Liver (tissue), 9 donors: ENCODE measurements around the gene IQCH. TPM values are rescaled to one million over a fixed set of nuclear protein-coding genes. Genes with fewer than 3 reads are reported as not detected.

Experiments used
- DNase-seq: peaks from one replicate; pipeline ENCODE4 v3.0.0-alpha.2; 2017; ENCODE audit warnings: low spot score
- H3K27ac ChIP-seq, 2 donors: one replicate each; pipeline ENCODE4 v1.7.0; 2013; ENCODE audit warnings: inconsistent platforms in 2 of 2, low read length in 2 of 2, control low read depth in 1 of 2, low read depth in 1 of 2, mild to moderate bottlenecking in 1 of 2
- H3K27me3 ChIP-seq, 4 donors: one replicate each; pipeline versions ENCODE4 v1.6.1 to v1.7.0; 2013; ENCODE audit warnings: low read length in 3 of 4, inconsistent platforms in 1 of 4, mild to moderate bottlenecking in 1 of 4, moderate library complexity in 1 of 4; ENCODE audit not compliant: control insufficient read depth in 4 of 4, insufficient read depth in 4 of 4
- H3K36me3 ChIP-seq, 4 donors: one replicate each; pipeline versions ENCODE4 v1.6.1 to v1.7.0; 2013; ENCODE audit warnings: low read length in 3 of 4, mild to moderate bottlenecking in 3 of 4, low read depth in 1 of 4, moderate library complexity in 1 of 4; ENCODE audit not compliant: control insufficient read depth in 4 of 4, insufficient read depth in 3 of 4
- H3K4me1 ChIP-seq, 4 donors: one replicate each; pipeline versions ENCODE4 v1.6.1 to v1.7.0; 2013; ENCODE audit warnings: low read length in 3 of 4, mild to moderate bottlenecking in 3 of 4, moderate library complexity in 1 of 4; ENCODE audit not compliant: control insufficient read depth in 4 of 4, insufficient read depth in 4 of 4
- H3K4me3 ChIP-seq, 3 donors: one replicate each; pipeline versions ENCODE4 v1.6.1 to v1.7.0; 2013; ENCODE audit warnings: low read length in 3 of 3, control low read depth in 1 of 3, low read depth in 1 of 3, mild to moderate bottlenecking in 1 of 3
- H3K9ac ChIP-seq, 2 donors: one replicate each; pipeline ENCODE4 v1.7.0; 2013; ENCODE audit warnings: low read length in 2 of 2, mild to moderate bottlenecking in 2 of 2, moderate library complexity in 2 of 2, control low read depth in 1 of 2, low read depth in 1 of 2
- H3K9me3 ChIP-seq, 4 donors: one replicate each; pipeline versions ENCODE4 v1.6.1 to v1.7.0; 2013; ENCODE audit warnings: low read length in 3 of 4; ENCODE audit not compliant: control insufficient read depth in 4 of 4
- EGR1 ChIP-seq, 2 donors: IDR thresholded peaks; 2 replicates each; pipeline ENCODE4 v1.6.1; 2016 to 2018; ENCODE audit warnings: antibody characterized with exemption in 2 of 2, low read depth in 2 of 2
- FOXA1 ChIP-seq: IDR thresholded peaks from 2 replicates; pipeline ENCODE4 v1.6.1; 2016; ENCODE audit warnings: antibody characterized with exemption
- GABPA ChIP-seq, 2 donors: IDR thresholded peaks in 1 of 2; conservative IDR thresholded peaks in 1 of 2; 2 replicates each; pipeline ENCODE4 v1.6.1; 2016; ENCODE audit warnings: antibody characterized with exemption in 2 of 2, mild to moderate bottlenecking in 1 of 2, moderate library complexity in 1 of 2
- JUND ChIP-seq, 2 donors: IDR thresholded peaks; 2 replicates each; pipeline ENCODE4 v1.6.1; 2016; ENCODE audit warnings: antibody characterized with exemption in 2 of 2
- NR2F2 ChIP-seq: IDR thresholded peaks from 2 replicates; pipeline ENCODE4 v1.6.1; 2016; ENCODE audit warnings: antibody characterized with exemption
- RAD21 ChIP-seq, 2 donors: IDR thresholded peaks; 2 replicates each; pipeline ENCODE4 v1.6.1; 2016; ENCODE audit warnings: antibody characterized with exemption in 2 of 2, mild to moderate bottlenecking in 2 of 2
- SP1 ChIP-seq: IDR thresholded peaks from 2 replicates; pipeline ENCODE4 v1.6.1; 2018; ENCODE audit warnings: antibody characterized with exemption, mild to moderate bottlenecking
- TAF1 ChIP-seq: conservative IDR thresholded peaks from 2 replicates; pipeline ENCODE4 v1.6.1; 2016; ENCODE audit warnings: antibody characterized with exemption, mild to moderate bottlenecking
- YY1 ChIP-seq: IDR thresholded peaks from 2 replicates; pipeline ENCODE4 v1.6.1; 2016; ENCODE audit warnings: antibody characterized with exemption, mild to moderate bottlenecking
- WGBS: extraction: QIAGEN DNeasy Blood & Tissue Kit; methylation state at CpG from one replicate; pipeline ENCODE4 v1.1.7; 2013; 5-methylcytosine and 5-hydroxymethylcytosine counted together
- polyA plus RNA-seq, 2 donors: library from polyadenylated mRNA; stranded (reverse) in 1 of 2; unstranded in 1 of 2; fragments of 200-250 nt in 1 of 2; fragments of >200 nt in 1 of 2; fragmentation: Nextera tagmentation in 1 of 2; extraction: Ambion mirVana in 1 of 2; gene quantifications; one replicate each; pipeline versions ENCODE4 v1.2.1 to v1.2.3, GENCODE V29; 2013 to 2015
- total RNA-seq, 2 donors: library from RNA; depleted of rRNA; stranded (reverse); fragments of >200 nt; gene quantifications; one replicate each; pipeline ENCODE4 v1.2.3, GENCODE V29; 2014
- TF ChIP-seq, protein P1 (sequence below): IDR thresholded peaks from 2 replicates; pipeline ENCODE4 v1.6.1; 2016; ENCODE audit warnings: antibody characterized with exemption, mild to moderate bottlenecking
- TF ChIP-seq, protein P2 (sequence below): fragments of 150-350 bp; IDR thresholded peaks from 2 replicates; pipeline ENCODE4 v1.5.1; 2017; ENCODE audit warnings: improper control_type of control experiment, low read depth, low read length; ENCODE audit not compliant: missing input control
- TF ChIP-seq, protein P3 (sequence below): IDR thresholded peaks from 2 replicates; pipeline ENCODE4 v1.6.1; 2016; ENCODE audit warnings: antibody characterized with exemption
- TF ChIP-seq, protein P4 (sequence below): IDR thresholded peaks from 2 replicates; pipeline ENCODE4 v1.6.1; 2016; ENCODE audit warnings: antibody characterized with exemption
- donor health status: healthy.
- donor health status: healthy.
- donor health status: healthy.
- donor health status: healthy.
- donor health status: healthy.

The IQCH gene
- total and polyA plus RNA-seq, 4 donors, result 0.23 to 1.6 (median 0.86) TPM

DNA sequence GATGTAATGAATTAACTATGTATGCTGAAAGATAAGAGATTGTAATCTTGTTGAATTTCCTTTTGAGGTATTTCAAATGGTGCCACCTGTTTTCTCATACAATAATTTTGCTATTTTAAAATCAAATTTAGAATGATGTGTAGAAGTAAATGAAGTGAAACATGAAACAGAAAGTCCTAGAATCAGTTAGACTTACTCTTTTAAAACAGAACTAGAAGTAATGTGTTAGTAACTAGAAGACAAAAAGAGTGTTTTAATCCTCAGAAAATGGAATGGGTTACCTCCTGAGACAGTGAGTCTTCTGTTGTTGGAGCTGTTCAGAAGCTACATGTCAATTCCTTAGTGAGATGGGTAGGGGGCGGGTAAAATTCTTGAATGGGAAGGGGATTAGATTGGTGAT, 279.8 kb downstream of the IQCH start (continued):
- TF ChIP-seq JUND (IDR thresholded peaks at IDR 0.05), result no peak

DNA sequence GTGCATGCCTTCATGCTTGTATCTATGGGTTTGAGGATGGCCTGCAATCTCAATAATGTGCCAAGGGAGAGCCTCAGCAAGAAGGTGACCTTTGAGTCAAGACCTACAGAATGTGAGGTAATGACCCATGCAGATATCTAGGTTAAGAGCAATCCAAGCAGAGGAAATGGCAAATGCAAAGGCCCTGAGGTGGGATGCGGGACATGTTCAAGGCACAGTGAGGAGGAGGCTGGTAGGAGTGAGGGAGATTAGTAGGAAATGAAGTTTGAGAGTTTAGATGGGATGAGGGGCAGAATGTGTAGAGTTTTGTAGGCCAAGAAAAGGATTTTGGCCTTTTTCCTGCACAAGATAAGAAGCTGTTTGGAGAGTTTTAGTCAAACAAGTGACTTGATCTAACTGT, 283.2 kb downstream of the IQCH start:
- no peaks in the 10 kb centered on the region for H3K27me3 ChIP-seq
- no peak for DNase-seq
- no peak overlapping the region for H3K27ac ChIP-seq
- no peaks in the 10 kb centered on the region for H3K9me3 ChIP-seq
- H3K36me3 ChIP-seq, result no peaks in the 10 kb centered on the region
- WGBS, result 95% methylated on average over 1 of the region's 1 CpG
- peaks cover 0 to 2% (median 0%) of the 10 kb centered on the region in 4 donors for H3K4me1 ChIP-seq
- no peak overlapping the region for H3K4me3 ChIP-seq
- no peak overlapping the region for H3K9ac ChIP-seq
- TF ChIP-seq, protein P1, sequence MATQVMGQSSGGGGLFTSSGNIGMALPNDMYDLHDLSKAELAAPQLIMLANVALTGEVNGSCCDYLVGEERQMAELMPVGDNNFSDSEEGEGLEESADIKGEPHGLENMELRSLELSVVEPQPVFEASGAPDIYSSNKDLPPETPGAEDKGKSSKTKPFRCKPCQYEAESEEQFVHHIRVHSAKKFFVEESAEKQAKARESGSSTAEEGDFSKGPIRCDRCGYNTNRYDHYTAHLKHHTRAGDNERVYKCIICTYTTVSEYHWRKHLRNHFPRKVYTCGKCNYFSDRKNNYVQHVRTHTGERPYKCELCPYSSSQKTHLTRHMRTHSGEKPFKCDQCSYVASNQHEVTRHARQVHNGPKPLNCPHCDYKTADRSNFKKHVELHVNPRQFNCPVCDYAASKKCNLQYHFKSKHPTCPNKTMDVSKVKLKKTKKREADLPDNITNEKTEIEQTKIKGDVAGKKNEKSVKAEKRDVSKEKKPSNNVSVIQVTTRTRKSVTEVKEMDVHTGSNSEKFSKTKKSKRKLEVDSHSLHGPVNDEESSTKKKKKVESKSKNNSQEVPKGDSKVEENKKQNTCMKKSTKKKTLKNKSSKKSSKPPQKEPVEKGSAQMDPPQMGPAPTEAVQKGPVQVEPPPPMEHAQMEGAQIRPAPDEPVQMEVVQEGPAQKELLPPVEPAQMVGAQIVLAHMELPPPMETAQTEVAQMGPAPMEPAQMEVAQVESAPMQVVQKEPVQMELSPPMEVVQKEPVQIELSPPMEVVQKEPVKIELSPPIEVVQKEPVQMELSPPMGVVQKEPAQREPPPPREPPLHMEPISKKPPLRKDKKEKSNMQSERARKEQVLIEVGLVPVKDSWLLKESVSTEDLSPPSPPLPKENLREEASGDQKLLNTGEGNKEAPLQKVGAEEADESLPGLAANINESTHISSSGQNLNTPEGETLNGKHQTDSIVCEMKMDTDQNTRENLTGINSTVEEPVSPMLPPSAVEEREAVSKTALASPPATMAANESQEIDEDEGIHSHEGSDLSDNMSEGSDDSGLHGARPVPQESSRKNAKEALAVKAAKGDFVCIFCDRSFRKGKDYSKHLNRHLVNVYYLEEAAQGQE, result no peak
- TF ChIP-seq TAF1 (no peak), SP1 (no peak), EGR1 (IDR thresholded peaks at IDR 0.05; ENCODE audit: low read depth in 2 of 2) (no peak), GABPA (IDR thresholded peaks at IDR 0.05 in 1 of 2, conservative IDR thresholded peaks at IDR 0.05 in 1 of 2) (no peak)
- TF ChIP-seq, protein P2, sequence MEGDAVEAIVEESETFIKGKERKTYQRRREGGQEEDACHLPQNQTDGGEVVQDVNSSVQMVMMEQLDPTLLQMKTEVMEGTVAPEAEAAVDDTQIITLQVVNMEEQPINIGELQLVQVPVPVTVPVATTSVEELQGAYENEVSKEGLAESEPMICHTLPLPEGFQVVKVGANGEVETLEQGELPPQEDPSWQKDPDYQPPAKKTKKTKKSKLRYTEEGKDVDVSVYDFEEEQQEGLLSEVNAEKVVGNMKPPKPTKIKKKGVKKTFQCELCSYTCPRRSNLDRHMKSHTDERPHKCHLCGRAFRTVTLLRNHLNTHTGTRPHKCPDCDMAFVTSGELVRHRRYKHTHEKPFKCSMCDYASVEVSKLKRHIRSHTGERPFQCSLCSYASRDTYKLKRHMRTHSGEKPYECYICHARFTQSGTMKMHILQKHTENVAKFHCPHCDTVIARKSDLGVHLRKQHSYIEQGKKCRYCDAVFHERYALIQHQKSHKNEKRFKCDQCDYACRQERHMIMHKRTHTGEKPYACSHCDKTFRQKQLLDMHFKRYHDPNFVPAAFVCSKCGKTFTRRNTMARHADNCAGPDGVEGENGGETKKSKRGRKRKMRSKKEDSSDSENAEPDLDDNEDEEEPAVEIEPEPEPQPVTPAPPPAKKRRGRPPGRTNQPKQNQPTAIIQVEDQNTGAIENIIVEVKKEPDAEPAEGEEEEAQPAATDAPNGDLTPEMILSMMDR, result no peak
- TF ChIP-seq, protein P3, sequence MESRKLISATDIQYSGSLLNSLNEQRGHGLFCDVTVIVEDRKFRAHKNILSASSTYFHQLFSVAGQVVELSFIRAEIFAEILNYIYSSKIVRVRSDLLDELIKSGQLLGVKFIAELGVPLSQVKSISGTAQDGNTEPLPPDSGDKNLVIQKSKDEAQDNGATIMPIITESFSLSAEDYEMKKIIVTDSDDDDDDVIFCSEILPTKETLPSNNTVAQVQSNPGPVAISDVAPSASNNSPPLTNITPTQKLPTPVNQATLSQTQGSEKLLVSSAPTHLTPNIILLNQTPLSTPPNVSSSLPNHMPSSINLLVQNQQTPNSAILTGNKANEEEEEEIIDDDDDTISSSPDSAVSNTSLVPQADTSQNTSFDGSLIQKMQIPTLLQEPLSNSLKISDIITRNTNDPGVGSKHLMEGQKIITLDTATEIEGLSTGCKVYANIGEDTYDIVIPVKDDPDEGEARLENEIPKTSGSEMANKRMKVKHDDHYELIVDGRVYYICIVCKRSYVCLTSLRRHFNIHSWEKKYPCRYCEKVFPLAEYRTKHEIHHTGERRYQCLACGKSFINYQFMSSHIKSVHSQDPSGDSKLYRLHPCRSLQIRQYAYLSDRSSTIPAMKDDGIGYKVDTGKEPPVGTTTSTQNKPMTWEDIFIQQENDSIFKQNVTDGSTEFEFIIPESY, result no peak

DNA sequence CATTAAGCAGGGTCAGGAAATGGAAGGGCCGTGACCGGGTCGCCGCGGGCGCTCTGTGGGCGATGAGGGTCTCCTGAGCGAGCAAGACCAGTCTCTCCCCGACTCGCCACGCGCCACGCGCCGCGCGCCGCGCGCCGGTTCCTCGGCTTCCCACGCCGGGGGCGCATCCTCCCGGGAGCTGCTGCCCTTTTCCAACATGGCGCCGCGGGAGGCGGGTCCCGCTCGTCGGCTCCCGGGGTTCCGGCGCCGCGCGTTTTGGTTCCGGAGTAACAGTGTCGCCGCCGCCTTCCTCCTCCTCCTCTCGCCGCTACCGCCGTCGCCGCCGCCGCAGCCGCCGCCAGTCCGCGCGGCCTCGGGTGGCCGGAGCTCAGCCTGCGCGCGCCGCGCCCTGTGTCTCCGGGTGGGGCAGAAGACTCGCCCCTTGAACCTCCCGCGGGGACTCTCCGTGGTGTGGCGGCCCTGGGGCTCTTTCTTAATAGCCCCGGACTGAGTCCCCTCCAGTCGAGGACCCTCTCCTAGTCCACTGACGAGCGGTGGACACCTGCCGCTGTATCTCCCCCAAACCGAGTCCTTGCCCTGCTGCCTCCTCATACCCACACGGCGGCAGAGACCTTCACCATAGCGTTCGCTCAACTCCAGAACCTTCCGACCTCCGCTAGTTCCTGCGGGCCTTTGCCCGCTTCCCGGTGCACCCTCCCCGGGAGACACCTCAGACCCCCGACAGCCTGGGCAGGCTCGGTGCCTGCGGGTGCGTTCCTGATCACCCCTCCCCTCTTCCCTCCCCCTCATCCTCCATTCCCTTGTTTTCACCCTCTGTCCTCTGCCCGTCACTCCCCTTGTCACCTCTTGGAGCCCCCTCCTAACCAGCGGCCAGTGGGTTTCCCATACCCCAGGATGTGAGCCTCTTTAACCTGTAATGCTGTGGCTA, 288.1 kb downstream of the IQCH start, which contains the start of gene MAP2K5:
Gene MAP2K5, plus strand, starts transcription at position 284 of the 928 bp plus-strand sequence. Its CDS starts 633 bp downstream, at position 917.
- TF ChIP-seq YY1, result peak; percentile 97
- TF ChIP-seq RAD21 (IDR thresholded peaks at IDR 0.05), result peak in 1 of 2 donors; percentile 33
- no peak for TF ChIP-seq FOXA1
- no peak for TF ChIP-seq NR2F2
- TF ChIP-seq SP1, result no peak
- TF ChIP-seq, protein P1, result no peak
- TF ChIP-seq, protein P3, result no peak
- TF ChIP-seq GABPA (IDR thresholded peaks at IDR 0.05 in 1 of 2, conservative IDR thresholded peaks at IDR 0.05 in 1 of 2), result peak; percentile 41 to 87
- TF ChIP-seq, protein P4, sequence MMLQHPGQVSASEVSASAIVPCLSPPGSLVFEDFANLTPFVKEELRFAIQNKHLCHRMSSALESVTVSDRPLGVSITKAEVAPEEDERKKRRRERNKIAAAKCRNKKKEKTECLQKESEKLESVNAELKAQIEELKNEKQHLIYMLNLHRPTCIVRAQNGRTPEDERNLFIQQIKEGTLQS, result no peak
- H3K4me1 ChIP-seq, result peaks cover 0 to 12% (median 9%) of the 10 kb centered on the region in 4 donors
- H3K4me3 ChIP-seq, result peak within 1 kb of the TSS; percentile 73 to 99 (median 98)
- no peaks in the 10 kb centered on the region for H3K9me3 ChIP-seq
- peak within 1 kb of the TSS; percentile 79 to 87 for H3K27ac ChIP-seq
- WGBS, result under 1% methylated on average over 88 of the region's 91 CpGs
- DNase-seq, result peak; percentile 84
- H3K27me3 ChIP-seq, result no peaks in the 10 kb centered on the region
- H3K36me3 ChIP-seq, result peaks cover 0 to 5% (median 0%) of the 10 kb centered on the region in 4 donors
- peak within 1 kb of the TSS; percentile 71 to 74 for H3K9ac ChIP-seq
